ENCODE data around the gene SPDYC.
"Not testable (repeated sequence)": the region's sequence is repeated elsewhere in the genome, so short reads cannot be mapped to it uniquely, and the experiment has no call there.

SPDYC gene

GRCh38 chr11:65134240-65134951, 35.6 kb upstream of the SPDYC start, which contains the start of gene SYVN1:
SYVN1 (minus strand) TSS chr11:65134519; CDS start chr11:65133601, 918 bp downstream.
- peak; percentile 65 for DNase-seq (ENCODE audit: low read depth, low spot score)

DNA sequence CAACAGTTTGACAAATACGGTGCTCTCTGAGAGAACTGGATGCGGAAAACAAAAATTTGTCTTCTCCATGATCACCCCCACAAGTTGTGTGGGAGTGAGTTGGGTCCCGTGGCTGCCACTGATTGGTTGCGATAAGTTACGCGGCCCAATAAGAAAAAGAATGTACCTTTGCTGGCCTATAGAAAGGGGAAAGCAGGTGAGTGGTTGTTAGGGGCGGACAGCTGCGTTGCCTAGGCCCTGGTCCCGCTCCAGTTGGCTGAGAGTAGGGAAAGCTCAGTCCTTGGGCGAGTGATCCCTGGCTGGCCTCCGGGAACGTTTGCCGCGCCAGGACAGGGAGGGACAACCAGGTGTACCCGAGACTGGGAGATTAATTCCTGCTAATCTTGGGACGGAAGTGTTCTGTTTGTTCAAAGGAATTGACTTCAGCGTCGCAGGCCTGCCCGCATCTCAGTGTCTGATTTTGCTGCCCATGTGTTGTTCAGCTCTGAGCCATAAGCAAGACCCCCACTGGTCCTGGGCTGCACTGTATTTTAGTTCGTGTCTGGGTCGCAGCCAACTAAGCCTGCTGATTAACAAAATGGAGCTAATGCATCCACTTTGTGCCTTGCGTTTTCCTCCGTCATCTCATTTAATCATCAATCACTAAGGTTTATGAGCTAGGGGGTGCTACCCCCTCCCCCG, 34.9 kb upstream of the SPDYC start:
- DNase-seq (ENCODE audit: low read depth, low spot score): peak; percentile 81

DNA sequence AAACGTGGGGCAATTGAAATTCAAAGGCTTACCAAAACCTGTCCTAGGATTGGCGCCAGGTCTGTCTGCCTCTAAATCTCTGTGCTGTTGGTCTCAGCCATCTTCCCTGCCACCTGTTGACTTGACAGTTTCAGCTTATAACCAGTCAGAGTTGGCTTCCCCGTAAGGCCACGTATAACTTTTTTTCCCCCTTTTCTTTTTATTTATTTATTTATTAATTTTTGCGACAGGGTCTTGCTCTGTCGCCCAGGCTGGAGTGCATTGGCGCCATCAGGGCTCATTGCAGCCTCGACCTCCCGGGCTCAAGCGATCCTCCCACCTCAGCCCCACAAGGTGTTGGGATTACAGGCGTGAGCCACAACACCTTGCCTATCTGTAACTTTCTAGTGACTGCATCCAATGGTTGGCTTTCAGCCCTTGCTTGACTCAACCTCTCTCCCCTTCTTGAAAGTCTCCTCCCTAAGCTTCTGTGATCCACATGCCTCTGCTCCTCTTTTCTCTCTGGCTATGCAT, 34.3 kb upstream of the SPDYC start:
- no peak for DNase-seq (ENCODE audit: low read depth, low spot score)

- DNase-seq (ENCODE audit: low read depth, low spot score): no peak
Measured at GRCh38 chr11:65136515-65137096, 33.4 kb upstream of the SPDYC start.

DNA sequence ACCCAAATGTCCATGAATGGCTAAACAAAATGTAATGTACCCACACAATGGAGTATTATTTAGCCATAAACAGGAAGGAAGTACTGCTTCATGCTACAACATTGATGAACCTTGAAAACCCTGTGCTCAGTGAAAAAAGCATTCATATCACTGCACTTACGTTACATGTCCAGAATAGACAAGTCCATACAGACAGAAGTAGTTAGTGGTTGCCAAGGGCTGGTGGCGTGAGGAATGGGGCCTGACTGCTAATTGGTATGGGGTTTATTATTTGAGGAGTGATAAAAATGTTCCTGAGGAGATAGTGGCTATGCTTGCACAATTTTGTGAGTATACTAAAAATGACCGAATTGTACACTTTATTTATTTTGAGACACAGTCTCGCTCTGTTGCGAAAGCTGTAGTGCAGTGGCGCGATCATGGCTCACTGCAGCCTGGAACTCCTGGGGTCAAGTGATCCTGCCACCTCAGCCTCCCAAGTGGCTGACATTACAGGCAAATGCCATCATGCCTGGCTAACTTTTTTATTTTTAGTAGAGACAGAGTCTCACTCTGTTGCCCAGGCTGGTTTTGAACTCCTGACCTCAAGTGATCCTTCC, 28.0 kb upstream of the SPDYC start:
- no peak for DNase-seq (ENCODE audit: low read depth, low spot score)

- DNase-seq (ENCODE audit: low read depth, low spot score): no peak
Measured at GRCh38 chr11:65147352-65148075, 22.5 kb upstream of the SPDYC start.

DNA sequence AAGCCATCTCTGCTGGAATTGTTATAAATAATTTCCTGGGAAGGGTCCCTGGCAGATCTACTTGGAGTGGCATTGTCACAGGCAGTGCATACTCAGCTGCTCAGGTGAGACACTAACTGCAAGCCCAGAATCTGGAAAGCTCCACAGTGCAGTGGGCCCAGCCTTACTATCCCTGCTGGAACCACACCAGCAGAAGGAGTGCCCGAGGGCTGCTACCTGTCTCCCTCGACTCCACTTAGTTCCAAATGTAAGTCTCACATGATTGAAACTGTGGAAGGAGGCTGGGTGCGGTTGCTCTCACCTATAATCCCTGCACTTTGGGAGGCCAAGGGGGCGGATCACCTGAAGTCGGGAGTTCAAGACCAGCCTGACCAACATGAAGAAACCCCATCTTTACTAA, 21.4 kb upstream of the SPDYC start:
- DNase-seq (ENCODE audit: low read depth, low spot score): no peak

GRCh38 chr11:65150131-65150508, 19.9 kb upstream of the SPDYC start:
- DNase-seq (ENCODE audit: low read depth, low spot score): not testable (repeated sequence)

DNA sequence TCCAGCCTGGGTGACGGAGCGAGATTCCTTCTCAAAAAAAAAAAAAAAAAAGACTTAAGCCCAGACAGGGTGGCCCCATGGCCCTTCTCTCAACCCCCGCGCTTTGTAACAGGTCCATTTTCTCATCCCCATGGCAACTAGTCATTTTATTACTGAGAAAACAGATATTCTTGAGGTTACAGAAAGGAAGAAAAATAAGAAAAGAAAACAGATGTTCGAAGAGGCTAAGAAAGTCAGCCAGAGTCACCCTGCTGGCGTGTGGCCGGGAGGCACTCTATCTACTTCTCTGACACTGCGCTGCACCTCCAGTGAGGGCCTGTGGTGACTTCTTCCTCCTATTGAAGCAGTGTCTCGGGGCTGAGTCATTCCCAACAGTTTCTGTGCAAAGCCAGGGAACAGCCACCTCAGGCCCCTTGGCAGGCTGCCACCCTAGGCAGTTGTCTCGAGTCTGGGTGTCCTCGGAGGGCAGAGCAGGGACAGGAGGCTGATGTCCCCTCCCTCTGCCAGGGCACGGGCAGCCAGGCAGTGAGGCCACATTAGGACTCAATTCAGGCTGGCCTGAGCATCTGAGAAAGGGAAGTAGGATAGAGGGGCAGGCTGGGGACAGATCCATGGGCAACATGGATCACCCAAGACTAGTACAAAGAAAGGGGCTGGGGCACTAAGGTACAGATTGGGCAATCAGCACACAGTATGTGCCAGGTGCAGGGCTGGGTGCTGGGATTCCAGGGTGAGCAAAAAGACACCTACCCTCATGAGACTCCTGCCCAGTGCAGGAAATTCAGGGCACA, 19.3 kb upstream of the SPDYC start:
- peak; percentile 67 for DNase-seq (ENCODE audit: low read depth, low spot score)

- no peak for DNase-seq (ENCODE audit: low read depth, low spot score)
Measured at GRCh38 chr11:65151331-65151899, 18.6 kb upstream of the SPDYC start.

DNA sequence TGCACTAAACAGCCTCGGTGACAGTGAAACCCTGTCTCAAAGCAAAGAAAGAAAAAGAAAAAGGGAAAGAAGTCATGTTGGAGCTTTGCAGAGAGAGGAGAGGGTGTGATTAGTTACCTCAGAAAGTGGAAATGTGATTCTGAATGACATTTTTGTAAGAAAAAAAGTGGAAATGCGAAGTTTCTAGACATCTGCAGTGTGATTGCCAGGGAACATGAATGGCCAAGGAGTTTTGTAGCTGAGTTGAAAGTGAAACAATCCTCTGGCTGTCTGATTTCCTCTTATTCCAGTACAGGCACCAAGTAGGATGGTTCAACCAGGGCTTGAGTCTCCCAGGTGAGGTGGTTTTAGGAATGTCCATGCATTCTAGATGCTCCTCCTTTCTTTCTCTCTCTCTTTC, 17.9 kb upstream of the SPDYC start:
- DNase-seq (ENCODE audit: low read depth, low spot score): no peak

DNA sequence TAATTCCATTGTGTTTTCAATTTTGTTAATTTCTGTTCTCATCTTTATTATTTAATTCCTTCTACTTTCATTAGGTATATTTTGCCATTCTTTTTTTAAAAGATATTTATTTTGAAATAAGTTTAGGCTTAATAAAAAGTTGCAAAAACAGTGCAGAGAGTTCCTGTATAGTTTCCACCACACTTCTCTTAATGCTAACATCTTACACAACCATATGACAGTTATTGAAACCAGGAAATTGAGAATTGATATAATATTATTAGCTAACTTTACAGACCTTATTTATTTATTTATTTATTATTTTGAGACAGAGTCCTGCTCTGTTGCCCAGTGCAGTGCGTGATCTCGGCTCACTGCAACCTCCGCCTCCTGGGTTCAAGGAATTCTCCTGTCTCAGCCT, 13.8 kb upstream of the SPDYC start:
- no peak for DNase-seq (ENCODE audit: low read depth, low spot score)

GRCh38 chr11:65156926-65157325, 13.1 kb upstream of the SPDYC start:
- no peak for DNase-seq (ENCODE audit: low read depth, low spot score)

GRCh38 chr11:65157336-65157735, 12.7 kb upstream of the SPDYC start:
- no peak for DNase-seq (ENCODE audit: low read depth, low spot score)

GRCh38 chr11:65159012-65159411, 11.0 kb upstream of the SPDYC start:
- no peak for DNase-seq (ENCODE audit: low read depth, low spot score)

DNA sequence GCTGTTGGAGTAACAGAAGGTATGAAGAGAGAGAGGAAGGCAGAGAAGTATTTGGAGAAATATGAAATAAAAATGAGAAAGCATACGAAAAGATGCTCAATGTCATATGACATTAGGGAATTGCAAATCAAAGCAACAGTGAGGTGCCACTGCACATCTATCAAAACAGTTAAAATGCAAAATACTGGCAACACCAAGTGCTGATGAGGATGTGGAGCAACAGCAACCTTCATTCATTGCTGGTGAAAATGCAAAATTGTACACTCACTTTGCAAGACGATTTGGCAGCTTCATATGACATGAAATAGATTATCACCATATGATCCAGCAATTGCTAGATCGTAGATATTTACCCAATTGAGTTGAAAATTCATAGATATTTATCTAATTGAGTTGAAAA, 9.4 kb upstream of the SPDYC start:
- no peak for DNase-seq (ENCODE audit: low read depth, low spot score)

GRCh38 chr11:65163684-65164083, 6.3 kb upstream of the SPDYC start:
- no peak for DNase-seq (ENCODE audit: low read depth, low spot score)

- DNase-seq (ENCODE audit: low read depth, low spot score): no peak
Measured at GRCh38 chr11:65165410-65166317, 4.4 kb upstream of the SPDYC start.

- no peak for DNase-seq (ENCODE audit: low read depth, low spot score)
Measured at GRCh38 chr11:65166893-65167292, 3.1 kb upstream of the SPDYC start.
